Left colon (tissue), 2 donors: ENCODE results near the gene NCK2. TPM values are rescaled to one million over a fixed set of nuclear protein-coding genes. Genes with fewer than 3 reads are reported as not detected.

Experiments
- ATAC-seq: fragments of 200-7000 bp; cut with Tn5 transposase; one replicate; pipeline ENCODE4 v1.9.1; 2020; ENCODE audit warnings: mild to moderate bottlenecking, moderate library complexity
- DNase-seq, 2 donors: peaks; one replicate each; pipeline ENCODE4 v3.0.0-alpha.2; 2020
- intact Hi-C, 2 donors: fragments of 100-400 bp; cut with DNase I in 1 of 2; cut with micrococcal nuclease in 1 of 2; formaldehyde crosslinking; loops; one replicate each; pipeline versions ENCODE4 v1.11.2 to v1.14.0; 2022; cut with DNase I, micrococcal nuclease
- total RNA-seq, 2 donors: library from RNA; stranded (reverse); fragmentation: NEBNext Ultra II Directional; extraction: Animal tissue kit (Norgen Biotek cat#: 25700); gene quantifications; one replicate each; pipeline ENCODE4 v1.2.1, GENCODE V29; 2021
- donor health status: DM: no; HTN: no; CAD: no.
- donor health status: DM: yes; HTN: yes; CAD: no.

The NCK2 gene
- total RNA-seq, 2 donors from 2014 or later: 51.8 to 76.6 TPM

GRCh38 chr2:105853354-105854088 is 108.8 kb downstream of the NCK2 start:
- intact Hi-C loops: no loop called here
- no peak for ATAC-seq

GRCh38 chr2:105854972-105855371 is 110.3 kb downstream of the NCK2 start:
- intact Hi-C loops: no loop called here
- DNase-seq (no peak), ATAC-seq (no peak)

More at GRCh38 chr2:105853354-105854088, 108.8 kb downstream of the NCK2 start:
- no peak for DNase-seq

DNA sequence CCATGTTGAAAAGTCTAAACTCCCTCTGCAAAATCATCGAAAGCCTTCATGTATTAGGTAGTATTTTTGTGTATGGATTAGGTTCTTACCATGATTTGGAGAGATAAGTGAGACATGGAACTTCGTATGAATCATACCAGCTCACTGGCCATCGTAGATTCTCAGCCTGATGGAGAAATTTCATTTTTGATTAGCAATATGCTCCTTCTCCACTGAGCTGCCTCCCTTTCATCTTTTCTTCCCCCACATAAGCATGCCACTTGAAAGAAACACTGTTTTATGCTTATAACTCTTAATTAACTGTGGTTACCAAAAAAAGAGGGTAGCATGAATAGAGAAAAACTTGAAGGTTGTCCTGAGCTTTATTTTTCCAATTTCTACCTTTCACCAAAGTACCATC is 111.9 kb downstream of the NCK2 start:
- DNase-seq (no peak), ATAC-seq (no peak)
- intact Hi-C loops: no loop called here

- DNase-seq (no peak), ATAC-seq (no peak)
- intact Hi-C loops: no loop called here
Measured at GRCh38 chr2:105857076-105857740, 112.5 kb downstream of the NCK2 start.

GRCh38 chr2:105858868-105859693 is 114.4 kb downstream of the NCK2 start:
- intact Hi-C loops: no loop called here
- ATAC-seq (no peak), DNase-seq (no peak)

GRCh38 chr2:105859694-105859951 is 114.9 kb downstream of the NCK2 start:
- no peak for DNase-seq
- intact Hi-C loops: no loop called here
- no peak for ATAC-seq

- ATAC-seq (no peak), DNase-seq (no peak)
- intact Hi-C loops: no loop called here
Measured at GRCh38 chr2:105860567-105860966, 115.9 kb downstream of the NCK2 start.

DNA sequence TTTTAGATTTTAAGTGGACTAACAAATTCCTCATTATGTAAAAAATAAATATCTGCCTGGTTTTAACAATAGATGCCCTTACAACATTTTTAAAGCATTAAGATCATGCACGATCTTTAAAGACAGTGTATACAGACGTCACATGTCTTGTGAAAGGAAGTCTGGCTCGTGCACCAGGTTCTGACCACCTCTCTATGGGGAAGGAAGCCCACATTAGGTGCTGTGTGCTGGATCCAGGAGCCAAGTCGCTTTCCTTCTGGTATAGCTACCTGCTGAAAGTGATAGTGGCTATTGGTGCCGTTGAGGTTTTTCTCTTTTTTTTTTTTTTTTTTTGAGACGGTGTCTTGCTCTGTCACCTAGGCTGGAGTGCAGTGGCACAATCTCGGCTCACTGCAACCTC is 116.5 kb downstream of the NCK2 start:
- intact Hi-C loops: no loop called here
- no peak for ATAC-seq
- no peak for DNase-seq

DNA sequence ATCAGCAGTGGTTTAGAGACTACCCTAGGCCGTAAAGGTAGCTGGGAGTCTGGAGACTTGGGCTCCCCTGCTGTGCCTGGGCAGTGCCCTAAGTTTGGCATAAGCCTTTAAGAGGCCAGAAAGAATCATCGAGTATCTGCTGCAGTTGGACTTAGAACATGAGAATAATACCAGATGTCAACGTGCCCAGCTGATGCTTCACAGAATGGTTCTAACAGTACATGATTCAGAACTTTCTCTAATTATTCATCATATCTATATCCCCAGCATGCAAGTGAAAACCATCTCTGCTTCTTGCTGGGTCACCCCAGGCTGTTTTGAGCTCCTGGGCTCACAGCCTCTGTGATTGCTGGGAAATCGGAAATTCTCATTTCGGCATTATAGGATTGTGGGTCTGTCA is 118.1 kb downstream of the NCK2 start:
- DNase-seq (no peak), ATAC-seq (no peak)
- intact Hi-C loops: no loop called here

GRCh38 chr2:105864262-105864661 is 119.5 kb downstream of the NCK2 start:
- intact Hi-C loops: no loop called here
- ATAC-seq (no peak), DNase-seq (no peak)

DNA sequence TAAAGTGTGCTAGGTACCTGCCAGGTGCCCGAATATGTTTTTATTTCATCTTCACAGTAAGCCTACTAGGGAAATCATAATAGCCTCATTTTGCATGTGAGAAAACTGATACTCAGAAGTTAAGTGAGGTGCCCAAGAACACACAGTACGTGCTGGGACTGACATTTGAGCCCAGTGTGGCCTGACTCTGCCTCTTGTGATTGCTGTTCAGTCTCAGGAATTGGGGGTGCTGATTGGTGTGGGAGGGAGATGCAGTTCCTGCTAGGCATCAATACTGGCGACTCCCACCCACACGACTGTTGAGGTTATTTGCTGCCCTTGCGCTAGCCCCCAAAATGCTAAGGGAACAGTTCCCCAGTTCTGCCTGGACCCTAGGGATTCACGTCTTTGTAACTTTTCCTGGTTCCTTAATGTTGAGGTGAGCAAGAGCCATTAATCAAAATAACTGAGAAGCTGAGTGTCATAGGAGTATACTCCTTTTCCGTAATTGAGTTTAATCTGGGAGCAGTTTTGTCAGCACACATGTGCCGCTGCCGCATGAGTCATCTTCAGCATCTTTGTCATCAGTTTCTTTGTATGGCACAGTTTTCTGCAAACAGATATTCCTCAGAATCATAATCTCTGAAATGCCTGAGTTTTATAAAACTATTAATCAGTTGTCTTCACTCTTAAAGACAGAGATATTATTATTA is 120.7 kb downstream of the NCK2 start:
- no peak for ATAC-seq
- DNase-seq: no peak
- intact Hi-C loops: no loop called here

DNA sequence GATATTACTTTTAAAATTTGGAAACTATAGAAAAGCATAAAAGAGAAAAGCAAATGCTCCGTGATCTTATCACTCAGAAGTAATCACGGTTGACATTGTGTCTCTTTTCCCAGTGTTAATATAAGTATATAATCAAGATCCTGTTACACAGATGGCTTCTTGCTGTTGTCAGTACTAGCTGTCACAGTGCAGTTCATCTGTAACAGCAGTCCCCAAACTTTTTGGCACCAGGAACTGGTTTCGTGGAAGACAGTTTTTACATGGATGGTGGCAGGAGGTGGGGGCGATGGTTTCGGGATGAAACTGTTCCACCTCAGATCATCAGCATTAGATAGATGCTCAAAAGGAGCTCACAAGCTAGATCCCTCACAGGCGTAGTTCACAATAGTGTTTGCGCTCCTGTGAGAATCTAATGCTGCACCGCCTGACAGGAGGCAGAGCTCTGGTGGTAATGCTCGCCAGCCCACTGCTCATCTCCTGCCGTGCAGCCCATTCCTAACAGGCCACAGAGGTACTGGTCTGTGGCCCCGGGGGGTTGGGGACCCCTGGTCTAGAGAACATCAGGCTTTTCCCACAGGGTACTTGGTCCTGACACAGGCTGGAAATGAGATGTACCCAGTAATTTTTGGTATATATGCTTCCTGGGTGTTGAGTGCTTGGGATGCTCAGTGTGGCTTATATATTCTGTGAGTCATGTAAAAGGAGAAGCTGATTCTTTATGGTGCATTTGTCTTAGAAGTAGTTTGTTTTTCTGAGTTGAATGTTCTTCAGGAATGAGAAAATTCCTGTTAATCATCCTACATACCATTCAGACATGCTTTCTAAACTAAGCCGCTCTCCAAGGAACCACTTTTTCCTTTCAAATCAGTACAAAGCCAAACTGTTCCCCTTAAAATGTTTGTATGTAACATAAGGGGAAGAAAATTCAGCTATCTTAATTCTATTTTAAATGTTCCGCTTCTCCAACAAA is 121.8 kb downstream of the NCK2 start:
- no peak for ATAC-seq
- intact Hi-C loops: no loop called here

GRCh38 chr2:105867587-105867986 is 122.9 kb downstream of the NCK2 start:
- intact Hi-C loops: no loop called here
- ATAC-seq: no peak

More for the DNA sequence above, 121.8 kb downstream of the NCK2 start:
- DNase-seq: no peak

DNA sequence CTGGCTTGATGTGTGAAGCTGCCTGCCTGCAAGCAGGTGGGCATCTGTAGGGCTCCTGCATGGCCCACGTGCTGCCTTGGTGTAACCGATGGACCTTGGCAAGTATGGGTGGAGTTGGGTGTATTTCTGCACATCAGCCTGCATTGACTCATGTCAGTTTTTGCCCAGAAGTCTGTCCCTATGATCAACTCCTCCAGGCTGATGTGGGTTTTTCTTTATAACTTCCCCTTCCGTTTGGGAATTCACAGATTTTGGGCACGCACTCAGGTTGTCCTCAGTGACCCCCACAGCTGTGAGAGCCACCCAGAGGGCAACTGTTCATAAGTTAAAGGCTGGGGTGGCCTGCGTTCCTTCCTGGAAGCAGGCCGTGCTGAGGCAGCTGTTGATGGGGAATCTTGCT is 123.3 kb downstream of the NCK2 start:
- no peak for ATAC-seq
- DNase-seq: no peak
- intact Hi-C loops: no loop called here

More at GRCh38 chr2:105867587-105867986, 122.9 kb downstream of the NCK2 start:
- no peak for DNase-seq

DNA sequence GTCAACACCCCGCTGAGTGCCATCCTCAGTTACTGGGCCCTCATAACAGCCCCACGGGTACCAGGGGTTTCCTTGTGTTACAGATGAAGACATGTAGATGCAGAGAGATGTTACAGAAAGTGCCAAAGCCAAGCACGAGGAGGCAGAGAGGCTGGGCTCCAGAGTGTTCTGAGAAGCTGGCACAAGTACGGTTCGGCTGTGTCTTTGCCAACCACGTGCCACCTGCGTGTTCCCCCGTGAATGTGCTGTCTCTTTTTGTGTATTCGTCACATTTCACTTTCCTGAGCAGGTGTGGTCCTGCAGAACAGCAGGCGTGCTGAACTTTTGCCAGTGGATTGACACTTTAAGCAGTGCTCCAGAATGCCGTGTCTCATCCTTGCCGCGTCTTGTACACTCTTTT is 124.6 kb downstream of the NCK2 start:
- no peak for ATAC-seq

DNA sequence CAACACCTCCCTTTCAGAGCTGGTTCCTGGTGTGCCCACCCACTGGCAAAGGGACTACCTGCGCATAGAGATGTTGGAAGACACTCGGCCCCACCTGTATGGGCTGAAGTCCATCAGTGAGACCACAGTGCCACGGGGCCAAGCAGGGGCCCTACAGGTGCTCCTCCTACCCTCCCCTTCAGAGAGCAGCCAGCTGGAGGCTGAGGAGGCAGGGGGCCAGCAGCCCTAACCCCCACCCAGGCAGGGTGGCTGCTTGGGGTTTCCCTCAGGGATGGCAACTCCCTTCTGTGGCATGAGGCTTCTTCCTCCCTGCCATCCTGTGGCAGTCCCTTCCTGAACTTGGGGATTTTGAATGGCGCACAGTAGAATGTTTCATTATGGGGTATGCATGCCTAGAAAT is 125.3 kb downstream of the NCK2 start:
- no peak for DNase-seq
- ATAC-seq: no peak
- intact Hi-C loops: no loop called here

More for the DNA sequence above, 124.6 kb downstream of the NCK2 start:
- no peak for DNase-seq
- intact Hi-C loops: no loop called here

DNA sequence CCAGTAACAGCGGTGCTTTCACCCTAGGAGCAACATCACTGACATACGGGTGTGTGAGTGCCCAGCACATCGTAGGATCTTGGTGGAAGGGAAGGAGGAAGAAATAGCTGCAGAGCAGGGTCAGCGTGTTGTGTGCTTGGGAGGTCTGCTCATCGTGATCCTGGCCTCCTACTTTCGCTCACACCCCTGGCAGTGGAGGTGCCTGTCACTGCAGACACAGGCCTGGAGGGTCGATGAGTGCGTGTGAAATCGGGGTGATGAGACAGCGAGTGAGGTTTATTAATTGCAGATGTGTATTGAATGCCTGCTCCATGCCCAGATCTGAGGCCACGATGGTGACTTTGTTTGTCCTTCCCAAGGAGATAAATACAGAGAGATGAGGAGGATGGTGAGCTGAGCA is 126.1 kb downstream of the NCK2 start:
- ATAC-seq: no peak
- intact Hi-C loops: no loop called here
- no peak for DNase-seq

DNA sequence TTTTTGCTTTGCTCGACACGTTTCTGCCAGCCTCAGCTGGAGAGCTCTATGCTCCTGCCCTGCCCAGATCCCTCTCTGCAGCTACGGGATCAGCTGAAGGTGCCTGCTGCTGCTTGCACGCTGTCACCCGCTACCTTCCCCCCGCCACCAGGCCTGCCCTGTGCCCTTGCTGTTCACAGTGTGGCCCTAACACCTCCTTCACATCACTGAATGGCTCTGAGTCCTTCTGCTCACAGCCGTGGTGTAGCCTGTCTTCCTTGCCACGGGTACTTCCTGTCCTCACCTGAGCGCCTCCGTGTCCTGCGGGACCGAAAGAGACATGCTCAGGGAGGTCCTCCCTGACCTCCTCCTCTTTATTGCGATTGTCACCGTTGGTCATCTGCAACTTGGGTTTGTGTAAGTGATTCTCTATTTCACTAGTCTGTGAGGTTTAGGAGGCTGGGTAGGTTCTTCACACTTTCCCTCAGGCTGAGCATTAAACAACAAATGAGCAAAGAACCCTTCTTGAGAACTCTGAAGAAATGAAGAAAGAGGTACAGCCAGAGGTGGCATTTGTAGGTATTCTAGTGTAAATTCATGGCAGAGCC is 127.5 kb downstream of the NCK2 start:
- intact Hi-C loops: no loop called here
- no peak for ATAC-seq

More for the DNA sequence above, 127.5 kb downstream of the NCK2 start:
- no peak for DNase-seq
